HG03521 (cell line): ENCODE measurements around the gene FAM228B.
"Not testable (repeated sequence)": the region's sequence is repeated elsewhere in the genome, so short reads cannot be mapped to it uniquely, and the experiment has no call there.

Experiments
- ATAC-seq: cut with Tn5 transposase; IDR thresholded peaks from one replicate; pipeline ENCODE4 v1.9.1; 2021; ENCODE audit warnings: mild to moderate bottlenecking, moderate library complexity; ENCODE audit not compliant: unreplicated experiment

Gene FAM228B

GRCh38 chr2:24123195-24123921, at the start of gene FAM228B, which contains the start of gene PFN4:
FAM228B (plus strand) TSS chr2:24123469; CDS start chr2:24124362, 893 bp downstream.
PFN4 (minus strand) TSS chr2:24123334; CDS start chr2:24122535, 799 bp downstream.
- peak; percentile 87 for ATAC-seq

DNA sequence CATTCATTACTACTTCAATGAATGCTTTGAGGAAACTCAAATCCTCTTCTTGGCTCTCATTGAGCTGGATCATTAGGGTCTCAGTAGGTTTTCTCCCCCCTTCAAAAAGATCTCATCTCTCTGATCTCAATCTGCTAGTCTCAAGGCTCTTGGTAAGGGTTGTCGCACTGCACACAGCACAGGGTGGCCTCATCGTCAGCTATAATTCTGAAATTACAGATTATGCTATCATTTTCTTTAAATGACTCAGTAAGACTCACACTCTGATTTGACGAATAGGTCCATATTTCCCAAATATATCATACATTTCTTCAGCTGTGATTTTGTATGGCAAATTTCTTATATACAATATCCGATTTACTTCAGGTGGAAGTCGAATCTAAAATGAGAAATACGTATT, 49.5 kb upstream of the FAM228B start:
- no peak for ATAC-seq

DNA sequence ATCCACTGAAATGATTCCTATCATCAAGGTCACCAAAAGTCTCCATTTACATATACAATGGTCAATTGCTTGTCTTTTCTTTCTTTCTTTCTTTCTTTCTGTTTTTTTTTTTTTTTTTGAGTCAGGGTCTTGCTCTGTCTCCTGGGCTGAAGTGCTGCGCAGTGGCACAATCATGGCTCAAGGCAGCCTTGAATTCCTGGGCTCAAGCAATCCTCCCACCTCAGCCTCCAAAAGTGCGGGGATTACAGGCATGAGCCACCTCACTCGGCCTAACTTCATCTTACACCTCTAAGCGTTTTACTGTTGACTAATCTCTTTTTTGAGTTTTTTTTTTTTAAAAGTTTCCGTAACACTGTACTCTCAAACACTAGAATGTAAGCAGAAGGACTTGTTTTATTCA, 48.0 kb upstream of the FAM228B start:
- no peak for ATAC-seq

- ATAC-seq = peak; percentile 93
Measured at GRCh38 chr2:24075915-24076848, 47.1 kb upstream of the FAM228B start, which contains the start of gene SF3B6. SF3B6 (minus strand) TSS chr2:24076326; CDS start chr2:24076229, 97 bp downstream.

DNA sequence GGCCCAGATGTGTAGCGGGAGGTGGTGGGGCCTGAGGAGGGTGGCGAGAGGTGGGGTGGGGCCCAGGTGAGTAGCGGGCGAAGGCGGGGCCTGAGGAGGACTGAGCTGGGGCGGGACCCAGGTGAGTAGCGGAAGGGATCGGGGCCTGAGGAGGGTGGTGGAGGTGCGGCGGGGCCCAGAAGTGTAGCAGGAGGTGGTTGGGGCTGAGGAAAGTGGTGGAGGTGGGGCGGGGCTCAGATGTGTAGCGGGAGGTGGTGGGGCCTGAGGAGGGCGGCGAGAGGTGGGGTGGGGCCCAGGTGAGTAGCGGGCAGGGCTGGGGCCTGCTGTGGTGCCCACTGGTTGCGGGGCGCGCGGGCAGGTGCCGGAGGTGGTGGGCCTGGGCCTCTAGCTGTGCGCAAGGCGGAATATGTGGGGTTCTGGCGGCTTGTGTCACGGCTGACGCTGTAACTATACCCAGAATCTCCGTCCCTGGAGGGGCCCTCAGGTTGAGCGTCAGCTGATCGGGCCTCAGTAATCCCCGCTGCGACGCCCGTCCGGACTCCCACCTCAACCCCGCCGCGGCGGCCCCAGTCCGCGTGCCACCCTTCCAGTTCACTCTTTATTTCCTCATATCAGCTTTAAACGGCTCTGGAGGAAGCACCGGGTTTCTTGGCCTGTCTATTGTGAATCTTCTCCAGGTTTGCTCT, 46.3 kb upstream of the FAM228B start:
- peak; percentile 7 for ATAC-seq

GRCh38 chr2:24077535-24077877, 45.8 kb upstream of the FAM228B start:
- ATAC-seq = no peak

GRCh38 chr2:24077879-24078278, 45.4 kb upstream of the FAM228B start:
- no peak for ATAC-seq

- ATAC-seq = no peak
Measured at GRCh38 chr2:24080701-24081100, 42.6 kb upstream of the FAM228B start.

- no peak for ATAC-seq
Measured at GRCh38 chr2:24082787-24083566, 40.3 kb upstream of the FAM228B start.

- peak; percentile 61 for ATAC-seq
Measured at GRCh38 chr2:24083567-24084385, 39.5 kb upstream of the FAM228B start.

DNA sequence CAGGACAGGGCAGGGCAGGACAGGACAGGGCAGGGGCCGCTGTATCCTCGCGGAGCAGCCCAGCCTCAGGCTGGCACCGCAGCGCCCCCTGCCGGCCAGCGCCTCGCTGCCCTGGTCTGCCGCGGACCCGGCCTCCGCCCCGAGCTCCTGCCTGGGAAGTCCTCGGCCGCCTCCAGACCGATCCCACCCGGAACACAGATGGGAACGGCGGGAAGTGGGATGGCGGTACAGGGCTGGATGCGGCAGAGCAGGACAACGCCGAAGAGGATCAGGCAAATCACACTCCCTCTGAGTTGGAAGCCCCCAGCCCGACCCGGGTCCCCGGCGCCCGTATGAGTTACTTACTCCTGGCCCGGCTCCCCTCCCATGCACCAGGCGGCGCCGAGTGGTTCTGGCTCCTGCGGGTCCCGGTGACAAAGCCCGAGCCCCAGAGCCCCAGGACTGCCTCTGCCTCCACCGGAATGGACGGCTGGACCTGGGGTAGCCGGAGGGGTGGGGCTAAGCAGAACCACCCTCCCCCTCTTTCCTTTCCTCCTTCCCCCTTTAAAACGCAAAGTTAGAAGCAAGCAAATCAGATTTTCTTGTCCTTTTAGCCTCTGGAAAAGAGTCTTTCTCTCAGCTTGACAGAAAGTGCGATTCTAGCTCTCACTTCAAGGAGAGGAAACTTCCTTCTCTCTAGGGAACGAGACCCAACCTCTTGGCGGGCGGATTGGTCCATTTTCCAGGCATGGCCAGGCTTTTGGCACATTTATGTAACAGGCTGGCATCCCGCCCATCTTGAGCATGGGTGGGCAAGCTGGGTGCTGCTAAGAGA, 38.7 kb upstream of the FAM228B start, which contains the start of gene TP53I3:
TSS of gene TP53I3 (minus strand) at position 449 of the 814 bp plus-strand sequence. CDS start 508 bp downstream, outside the sequence.
- peak; percentile 69 for ATAC-seq

GRCh38 chr2:24085200-24085489, 38.1 kb upstream of the FAM228B start:
- ATAC-seq = no peak

DNA sequence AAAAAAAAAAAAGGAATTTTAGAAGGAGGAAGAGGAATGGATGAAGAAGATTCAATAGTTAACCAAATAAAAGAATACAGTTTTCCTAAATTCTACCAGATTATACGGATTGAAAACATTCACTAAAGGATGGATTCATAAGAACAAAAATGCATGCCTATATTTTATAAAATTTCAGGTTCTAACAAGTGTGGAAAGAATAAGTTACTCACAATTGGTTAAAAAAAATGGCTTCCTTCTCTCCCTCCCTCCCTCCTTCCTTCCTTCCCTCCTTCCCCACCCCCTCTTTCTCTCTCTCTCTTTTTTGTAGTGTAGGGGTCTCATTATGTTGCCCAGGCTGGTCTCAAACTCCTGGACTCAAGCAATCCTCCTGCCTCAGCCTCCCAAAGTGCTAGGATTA, 37.0 kb upstream of the FAM228B start:
- ATAC-seq = no peak

DNA sequence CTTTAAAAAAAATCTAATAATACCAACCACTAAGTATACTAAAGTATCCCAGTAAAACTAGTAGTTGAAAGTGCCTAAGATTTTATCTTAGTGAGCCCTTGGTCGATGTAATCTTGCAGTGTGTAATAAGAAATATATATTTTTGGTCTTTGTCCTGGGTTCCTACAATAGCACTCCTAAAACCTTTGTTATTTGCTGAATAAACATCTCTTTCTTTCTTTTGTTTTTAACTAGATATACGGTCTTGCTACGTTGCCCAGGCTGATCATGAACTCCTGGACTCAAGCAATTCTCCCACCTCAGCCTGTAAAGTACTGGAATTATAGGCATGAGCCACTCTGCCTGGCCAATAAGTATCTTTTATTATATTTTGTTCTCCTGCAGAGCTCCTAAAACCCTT, 36.2 kb upstream of the FAM228B start:
- ATAC-seq = no peak

GRCh38 chr2:24088821-24089359, 34.4 kb upstream of the FAM228B start:
- no peak for ATAC-seq

DNA sequence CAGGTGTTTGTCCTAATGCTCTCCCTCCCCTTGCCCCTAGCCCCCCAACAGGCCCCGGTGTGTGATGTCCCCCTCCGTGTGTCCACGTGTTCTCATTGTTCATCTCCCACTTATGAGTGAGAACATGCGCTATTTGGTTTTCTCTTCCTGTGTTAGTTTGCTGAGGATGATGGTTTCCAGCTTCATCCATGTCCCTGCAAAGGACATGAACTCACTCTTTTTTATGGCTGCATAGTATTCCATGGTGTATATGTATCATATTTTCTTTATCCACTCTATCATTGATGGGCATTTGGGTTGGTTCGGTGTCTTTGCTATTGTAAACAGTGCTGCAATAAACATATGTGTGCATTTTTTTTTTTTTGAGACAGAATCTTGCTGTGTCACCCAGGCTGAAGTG, 30.0 kb upstream of the FAM228B start:
- ATAC-seq = not testable (repeated sequence)

DNA sequence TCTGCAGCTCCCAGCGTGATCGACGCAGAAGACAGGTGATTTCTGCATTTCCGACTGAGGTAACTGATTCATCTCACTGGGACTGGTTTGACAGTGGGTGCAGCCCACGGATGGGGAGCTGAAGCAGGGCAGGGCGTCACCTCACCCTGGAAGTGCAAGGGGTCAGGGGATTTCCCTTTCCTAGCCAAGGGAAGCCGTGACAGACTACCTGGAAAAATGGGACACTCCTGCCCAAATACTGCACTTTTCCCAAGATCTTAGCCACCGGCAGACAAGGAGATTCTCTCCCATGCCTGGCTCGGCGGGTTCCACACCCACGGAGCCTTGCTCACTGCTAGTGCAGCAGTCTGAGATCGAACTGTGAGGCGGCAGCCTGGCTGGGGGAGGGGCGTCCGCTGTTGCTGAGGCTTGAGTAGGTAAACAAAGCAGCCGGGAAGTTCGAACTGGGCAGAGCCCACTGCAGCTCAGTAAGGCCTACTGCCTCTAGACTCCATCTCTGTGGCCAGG, 28.0 kb upstream of the FAM228B start:
- not testable (repeated sequence) for ATAC-seq

DNA sequence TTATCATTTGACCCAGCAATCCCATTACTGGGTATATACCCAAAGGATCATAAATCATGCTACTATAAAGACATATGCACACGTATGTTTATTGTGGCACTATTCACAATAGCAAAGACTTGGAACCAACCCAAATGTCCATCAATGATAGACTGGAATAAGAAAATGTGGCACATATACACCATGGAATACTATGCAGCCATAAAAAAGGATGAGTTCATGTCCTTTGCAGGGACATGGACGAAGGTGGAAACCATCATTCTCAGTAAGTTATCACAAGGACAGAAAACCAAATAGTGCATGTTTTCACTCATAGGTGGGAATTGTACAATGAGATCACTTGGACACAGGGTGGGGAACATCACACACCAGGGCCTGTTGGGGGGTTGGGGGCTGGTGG, 22.5 kb upstream of the FAM228B start:
- ATAC-seq = not testable (repeated sequence)
